Activated T-cell treated with anti-CD3 and anti-CD28 coated beads for 48 hours (primary cell): Measurements from ENCODE around the gene TMEM263.
"Not testable (repeated sequence)": the region's sequence is repeated elsewhere in the genome, so short reads cannot be mapped to it uniquely, and the experiment has no call there.

Experiments
- DNase-seq: peaks from one replicate; pipeline ENCODE4 v3.0.0-alpha.2; 2020; ENCODE audit warnings: low read depth

Gene TMEM263

DNA sequence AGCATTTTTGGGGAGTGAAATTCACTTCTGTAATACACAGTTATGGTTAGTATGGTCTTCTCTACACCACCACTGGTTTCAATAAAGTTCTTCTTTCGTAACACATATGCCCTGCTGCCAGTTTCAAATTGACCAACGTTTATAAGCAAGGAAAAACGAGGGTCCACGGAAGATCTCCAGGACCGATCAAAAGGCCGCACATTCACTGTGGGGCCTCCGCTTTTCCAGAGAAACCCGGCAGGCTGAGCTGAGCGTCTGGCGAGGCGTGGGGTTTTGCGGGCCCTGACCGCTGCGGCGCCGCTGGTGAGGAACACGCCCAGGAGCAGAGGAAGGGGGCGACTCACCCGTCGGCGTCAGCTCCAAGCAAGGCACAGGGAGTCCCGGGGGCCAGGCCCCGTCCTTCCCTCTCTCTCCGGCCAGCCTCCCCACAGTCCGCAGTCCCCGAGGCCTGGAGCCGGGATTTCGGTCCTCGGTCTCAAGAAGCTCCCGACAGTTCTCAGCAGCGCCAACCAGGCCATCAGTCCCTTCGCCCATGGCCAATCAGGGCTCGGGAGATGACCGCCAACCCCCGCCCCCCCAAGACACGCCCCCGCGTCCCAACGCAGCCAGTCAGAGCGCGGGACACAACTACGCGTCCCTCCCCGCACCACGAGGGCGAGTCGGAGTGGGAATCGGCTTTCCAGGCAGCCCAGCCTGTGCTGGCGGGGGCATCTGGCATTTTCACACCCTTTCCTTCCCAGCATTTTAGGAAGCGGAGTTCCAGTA lies 31.1 kb downstream of the TMEM263 start, which contains the start of gene MTERF2:
MTERF2 (minus strand) TSS at position 522 of the 765 bp plus-strand sequence. CDS start 8,432 bp downstream, outside the sequence.
- DNase-seq: peak; percentile 74

DNA sequence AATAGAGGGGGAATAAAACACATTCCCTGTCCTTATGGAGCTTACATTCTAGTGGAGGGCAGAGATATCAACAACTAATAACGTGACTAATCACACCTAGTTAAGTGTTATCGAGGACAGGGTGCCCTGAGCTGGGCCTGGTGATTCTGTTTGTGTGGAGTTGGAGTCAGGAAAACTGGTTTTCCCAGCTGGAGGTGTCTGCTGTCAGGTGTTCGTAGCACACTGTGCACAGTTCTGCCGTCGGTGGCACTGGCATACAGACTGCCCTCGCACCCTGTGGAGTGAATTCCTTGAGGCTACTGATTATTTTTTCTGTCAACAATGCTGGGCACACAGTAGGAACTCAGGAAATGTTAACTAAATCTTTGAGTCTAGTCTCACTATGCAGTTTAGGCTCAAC lies 32.1 kb downstream of the TMEM263 start:
- no peak for DNase-seq

DNA sequence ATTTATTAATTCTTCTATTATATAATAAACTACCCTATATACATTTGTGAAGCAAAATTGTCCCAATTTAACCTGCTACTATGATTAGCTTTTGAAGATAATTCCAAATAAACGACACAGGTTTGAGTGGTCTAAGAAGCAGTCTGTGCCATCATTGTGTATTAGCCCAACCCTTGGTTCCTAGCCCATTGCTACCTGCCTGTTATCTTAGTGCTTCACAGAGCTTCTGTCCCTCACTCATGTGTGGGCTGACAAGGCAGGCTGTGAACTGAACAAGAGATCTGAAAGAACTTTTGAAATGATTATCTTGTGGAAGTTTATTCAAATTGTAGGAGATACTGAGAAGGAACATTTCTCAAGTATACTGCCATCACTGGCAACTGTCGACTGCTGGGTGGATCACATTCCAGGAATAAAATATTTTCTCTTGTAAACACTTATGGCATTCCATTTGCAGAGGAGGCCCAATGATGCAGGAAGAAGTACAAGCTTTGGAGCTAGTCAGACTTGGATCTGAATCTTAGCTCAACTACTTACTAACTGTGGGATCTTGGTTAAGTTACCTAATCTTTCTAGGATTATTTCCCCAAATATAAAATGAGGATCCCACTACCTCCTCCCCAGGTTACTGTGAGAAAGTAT lies 39.0 kb downstream of the TMEM263 start:
- no peak for DNase-seq

DNA sequence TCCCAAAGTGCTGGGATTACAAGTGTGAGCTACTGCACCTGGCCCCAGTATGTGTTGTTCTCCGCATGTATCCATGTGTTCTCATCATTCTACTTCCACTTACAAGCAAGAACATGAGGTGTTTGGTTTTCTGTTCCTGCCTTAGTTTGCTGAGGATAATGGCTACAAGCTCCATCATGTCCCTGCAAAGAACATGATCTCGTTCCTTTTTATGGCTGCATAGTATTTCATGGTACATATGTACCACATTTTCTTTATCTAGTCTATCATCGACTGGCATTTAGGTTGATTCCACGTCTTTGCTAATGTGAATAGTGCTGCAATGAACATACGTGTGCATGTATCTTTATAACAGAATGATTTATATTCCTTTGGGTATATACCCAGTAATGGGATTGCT lies 40.4 kb downstream of the TMEM263 start:
- not testable (repeated sequence) for DNase-seq

DNA sequence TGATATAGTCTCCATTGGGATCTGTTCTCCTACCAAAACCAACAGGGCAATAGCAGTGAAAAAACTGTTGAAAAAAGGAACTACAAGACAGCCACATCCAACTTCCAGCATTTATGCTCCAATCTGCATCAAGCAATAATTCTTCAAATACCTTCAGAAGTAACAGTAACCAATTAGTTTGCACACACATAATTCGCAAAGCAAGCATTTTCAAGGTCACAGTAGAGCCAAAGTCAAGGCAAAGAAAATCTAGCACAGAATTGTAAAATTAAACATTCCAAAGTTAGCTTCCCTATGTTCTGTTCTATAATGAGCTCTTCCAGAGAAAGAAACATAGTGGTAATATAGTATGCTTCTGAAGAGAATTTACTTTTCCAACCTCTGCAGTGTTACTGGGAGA lies 42.2 kb downstream of the TMEM263 start:
- no peak for DNase-seq

DNA sequence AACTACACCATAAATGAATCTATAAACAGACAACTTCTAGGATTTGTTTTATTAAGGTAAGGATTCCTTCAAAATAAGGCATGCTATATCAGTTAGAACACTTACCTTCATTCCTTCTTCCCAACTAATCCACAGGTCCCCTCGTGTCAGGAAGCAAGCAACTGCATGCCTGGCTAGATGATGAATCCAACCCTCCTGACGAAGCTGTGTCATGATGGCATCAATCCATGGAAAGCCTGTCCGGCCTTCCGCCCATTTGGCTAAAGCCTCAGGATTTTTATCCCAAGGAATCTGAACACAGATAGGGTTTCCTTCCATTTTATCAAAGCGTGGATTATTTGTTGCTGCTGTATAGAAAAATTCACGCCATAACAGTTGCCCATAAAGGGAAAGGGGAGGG lies 43.7 kb downstream of the TMEM263 start:
- DNase-seq: no peak

DNA sequence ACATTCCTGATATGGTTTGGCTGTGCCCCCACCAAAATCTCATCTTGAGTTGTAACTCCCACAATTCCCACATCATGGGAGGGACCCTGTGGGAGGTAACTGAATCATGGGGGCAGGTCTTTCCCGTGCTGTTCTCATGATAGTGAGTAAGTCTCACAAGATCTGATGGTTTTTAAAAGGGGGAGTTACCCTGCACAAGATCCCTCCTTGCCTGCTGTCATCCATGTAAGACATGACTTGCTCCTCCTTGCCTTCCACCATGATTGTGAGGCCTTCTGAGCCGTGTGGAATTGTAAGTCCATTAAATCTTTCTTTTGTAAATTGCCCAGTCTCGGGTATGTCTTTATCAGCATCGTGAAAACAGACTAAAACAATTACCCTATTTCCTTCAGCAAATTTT lies 47.0 kb downstream of the TMEM263 start:
- not testable (repeated sequence) for DNase-seq

DNA sequence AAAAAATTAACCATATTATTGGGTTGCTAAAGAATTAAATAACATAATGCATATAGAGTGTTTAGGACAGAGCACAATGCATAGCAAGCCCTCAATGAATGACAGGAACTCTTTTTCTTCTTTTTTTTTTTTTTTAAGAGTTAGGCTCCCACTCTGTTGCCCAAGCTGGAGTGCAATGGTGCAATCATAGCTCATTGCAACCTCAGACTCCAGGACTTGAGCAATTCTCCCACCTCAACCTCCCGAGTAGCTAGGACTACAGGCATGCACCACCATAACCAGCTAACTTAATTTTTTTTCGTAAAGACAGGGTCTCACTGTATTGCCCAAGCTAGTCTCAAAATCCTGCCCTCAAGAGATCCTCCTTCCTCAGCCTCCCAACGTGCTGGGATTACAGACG lies 51.7 kb downstream of the TMEM263 start:
- DNase-seq: no peak

DNA sequence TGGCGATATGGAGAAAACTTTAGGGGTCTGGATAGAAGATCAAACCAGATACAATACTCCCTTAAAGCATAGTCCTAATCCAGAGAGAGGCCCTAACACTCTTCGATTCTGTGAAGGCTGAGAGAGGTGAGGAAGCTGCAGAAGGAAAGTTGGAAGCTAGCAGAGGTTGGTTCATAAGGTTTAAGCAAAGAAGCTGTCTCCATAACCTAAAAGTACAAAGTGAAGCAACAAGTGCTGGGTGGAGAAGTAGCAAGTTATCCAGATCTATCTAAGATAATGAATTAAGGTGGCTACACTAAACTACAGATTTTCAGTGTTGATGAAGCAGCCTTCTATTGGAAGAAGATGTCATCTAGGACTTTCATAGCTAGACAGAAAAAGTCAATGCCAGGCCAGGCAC lies 55.8 kb downstream of the TMEM263 start:
- no peak for DNase-seq

DNA sequence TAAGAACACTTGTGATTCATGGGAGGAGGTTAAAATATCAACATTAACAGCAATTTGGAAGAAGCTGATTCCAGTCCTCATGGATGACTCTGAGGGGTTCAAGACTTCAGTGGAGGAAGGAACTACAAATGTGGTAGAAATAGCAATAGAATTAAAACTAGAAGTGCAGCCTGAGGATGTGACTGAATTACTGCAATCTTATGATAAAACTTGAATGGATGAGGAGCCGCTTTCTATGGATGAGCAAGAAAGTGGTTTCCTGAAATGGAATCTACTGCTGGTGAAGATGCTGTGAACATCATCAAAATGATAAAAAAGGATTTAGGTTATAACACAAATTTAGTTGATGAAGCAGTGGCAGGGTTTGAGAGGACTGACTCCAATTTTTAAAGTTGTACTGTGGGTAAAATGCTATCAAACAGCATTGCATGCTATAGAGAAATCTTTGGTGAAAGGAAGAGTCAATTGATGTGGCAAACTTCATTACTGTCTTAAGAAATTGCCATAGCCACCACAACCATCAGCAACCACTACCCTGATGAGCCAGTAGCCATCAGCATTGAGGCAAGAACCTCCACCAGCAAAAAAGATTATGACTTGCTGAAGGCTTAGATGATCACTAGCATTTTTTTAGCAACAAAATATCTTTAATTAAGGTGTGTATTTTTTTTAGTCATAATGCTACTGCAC lies 57.2 kb downstream of the TMEM263 start:
- DNase-seq: no peak

DNA sequence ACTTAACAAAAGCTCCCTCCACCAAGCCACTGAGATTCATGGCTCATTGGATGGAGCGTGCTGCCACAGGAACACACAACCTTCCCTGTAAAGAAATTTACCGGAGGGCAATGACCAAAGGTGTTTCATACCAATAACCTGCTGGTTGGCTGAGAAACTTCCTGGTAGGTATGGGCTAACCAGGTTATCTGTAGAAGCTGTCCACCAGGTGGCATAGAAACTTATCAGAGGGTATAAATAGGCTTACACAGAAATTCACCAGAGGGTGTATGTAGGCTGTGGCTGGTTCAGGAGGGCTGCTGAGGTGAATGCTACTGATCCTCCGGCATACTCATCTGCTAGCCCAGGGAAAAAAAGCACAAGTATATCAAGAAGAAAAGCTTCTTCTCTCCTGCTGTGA lies 58.3 kb downstream of the TMEM263 start:
- no peak for DNase-seq

DNA sequence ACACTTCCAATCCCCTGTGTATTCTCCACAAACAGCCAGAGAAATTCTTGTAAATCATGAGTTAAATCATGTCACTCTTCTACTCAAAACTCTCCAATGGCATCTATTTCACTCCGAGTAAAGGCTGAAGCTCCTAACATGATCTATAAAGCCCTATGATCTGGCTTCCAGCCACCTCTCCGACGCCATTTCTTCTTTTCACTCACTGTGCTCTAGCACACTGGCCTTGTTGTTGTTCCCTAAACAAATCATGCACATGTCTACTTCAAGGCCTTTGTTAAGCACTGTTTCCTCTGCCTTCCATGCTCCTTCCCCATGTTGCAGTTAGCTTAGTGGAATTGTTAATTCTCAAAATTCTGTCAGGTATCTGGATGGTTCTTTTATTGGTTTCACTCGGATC lies 61.3 kb downstream of the TMEM263 start:
- DNase-seq: no peak

DNA sequence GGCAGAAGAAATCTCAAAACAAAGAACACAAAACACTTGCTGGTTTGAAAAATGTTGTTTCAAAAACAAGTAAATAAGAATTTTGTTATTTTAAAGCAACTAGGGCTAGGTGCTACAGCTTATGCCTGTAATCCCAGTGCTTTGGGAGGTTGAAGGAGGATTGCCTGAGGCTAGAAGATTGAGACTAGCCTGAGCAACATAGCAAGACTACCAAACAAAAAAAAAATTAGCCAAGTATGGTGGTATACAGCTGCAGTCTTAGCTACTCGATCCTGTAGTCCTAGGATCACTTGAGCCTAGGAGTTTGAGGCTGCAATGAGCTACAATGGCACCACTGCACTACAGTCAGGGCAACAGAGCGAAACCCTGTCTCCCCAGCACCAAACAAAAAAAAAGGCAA lies 63.8 kb downstream of the TMEM263 start:
- no peak for DNase-seq
